ENCODE results near the gene NCBP3.
A peak's percentile ranks its signal among the peaks of the same experiment; 100 is the strongest.

The NCBP3 gene

DNA sequence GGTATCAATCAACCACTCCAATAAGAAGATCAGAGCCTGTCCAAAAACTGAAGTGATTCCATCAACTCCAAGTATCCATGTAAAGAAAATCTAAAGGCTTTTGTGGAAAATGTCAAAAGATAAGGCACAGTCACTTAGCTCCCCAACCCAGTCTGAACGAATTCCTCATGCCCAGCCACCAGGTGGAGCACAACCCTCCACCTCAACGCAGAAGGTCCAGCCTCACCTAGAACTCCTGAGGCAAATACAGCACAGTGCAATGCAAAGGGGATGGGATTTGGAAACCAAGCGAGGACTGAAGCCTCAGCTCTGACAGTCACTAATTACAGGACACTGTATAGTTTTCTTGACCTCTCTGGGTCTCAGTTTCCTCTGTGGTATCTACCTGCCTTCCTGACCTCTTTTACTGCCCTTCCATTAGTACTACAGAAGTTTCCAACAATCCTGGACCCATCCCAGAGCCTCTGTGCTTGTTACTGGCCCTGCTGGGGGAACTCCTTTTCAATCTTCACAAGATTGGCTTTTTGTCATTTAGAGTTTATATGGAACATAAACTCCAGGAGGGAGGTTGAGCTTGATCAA is 2.0 kb downstream of the NCBP3 start:
- TF ChIP-seq BCL11A (tag by site-specific recombination; IDR thresholded peaks at IDR 0.05; ENCODE audit: low read depth), result no peak
- TF ChIP-seq ZNF114 (tag by site-specific recombination; IDR thresholded peaks at IDR 0.05), result no peak
- TF ChIP-seq ZNF707 (tag by site-specific recombination; IDR thresholded peaks at IDR 0.05), result no peak
- no peak for TF ChIP-seq ZNF776 (tag by site-specific recombination; IDR thresholded peaks at IDR 0.05; ENCODE audit: borderline replicate concordance)
- TF ChIP-seq CTCF (tag by site-specific recombination; IDR thresholded peaks at IDR 0.05), result peak; percentile 67
- TF ChIP-seq ZNF660 (tag by site-specific recombination; IDR thresholded peaks at IDR 0.05), result 0 out of 2 replicates have a peak, but pooled peaks have one; percentile 20
- peak; percentile 25; the same call in 1 of the 2 replicates for TF ChIP-seq ZNF654 (tag by site-specific recombination; IDR thresholded peaks at IDR 0.05; ENCODE audit: low read depth)
- TF ChIP-seq SETDB1 (IDR thresholded peaks at IDR 0.05; ENCODE audit: insufficient read length, low read length), result no peak
- H3K9me3 ChIP-seq (ENCODE audit: control insufficient read depth, insufficient read depth, low read depth, low read length), result no peaks in the 10 kb centered on the region
- no peak overlapping the region for H3K4me3 ChIP-seq (ENCODE audit: low read depth, low read length)
- ChIA-PET POLR2A (interaction anchor here (0.6 to 1.4 kb wide), 5 partner anchors 32 to 120 kb away, joined by 3 to 4 read pairs (median 3); partner anchors contain the start of gene CAMKK1), CTCF (interaction anchor here (0.5 to 7.0 kb wide), 35 partner anchors 7 to 847 kb away, joined by 3 to 120 read pairs (median 4); partner anchors contain the start of gene P2RX1)
- H3K27ac ChIP-seq (ENCODE audit: extremely low read depth, low read depth, low read length), result no peak overlapping the region; the same call in 1 of the 2 replicates
- peaks cover 43 to 52% of the 10 kb centered on the region in 2 experiments for H3K36me3 ChIP-seq (ENCODE audit: control insufficient read depth in 2 of 2, insufficient read depth in 1 of 2, low read length in 2 of 2)
- H3K4me1 ChIP-seq (ENCODE audit: control insufficient read depth, insufficient read depth, low read length), result peaks cover 6% of the 10 kb centered on the region

DNA sequence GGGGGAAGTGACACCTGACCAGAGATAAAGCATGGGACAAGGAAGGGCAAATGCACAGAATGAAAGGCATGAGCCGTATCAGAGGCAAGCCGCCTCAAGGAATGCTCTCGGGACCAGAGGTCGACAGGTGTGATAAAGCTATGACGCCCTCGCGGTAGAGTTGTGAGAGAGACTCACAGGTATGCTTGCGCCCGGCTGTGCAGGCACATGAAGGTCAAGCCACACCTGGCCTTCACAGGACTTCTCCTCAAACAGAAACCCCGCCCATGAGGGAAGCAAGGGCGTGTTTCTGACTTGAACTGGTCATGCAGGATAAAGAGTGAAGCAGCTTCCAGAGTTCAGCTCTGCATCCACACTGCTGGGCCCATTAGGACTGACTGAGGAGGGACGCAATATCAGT is 7.8 kb downstream of the NCBP3 start:
- H3K4me3 ChIP-seq (ENCODE audit: low read depth, low read length), result no peak overlapping the region
- ChIA-PET CTCF (interaction anchor here (0.6 to 6.7 kb wide), 7 partner anchors 11 to 103 kb away, joined by 3 to 57 read pairs (median 3); no protein-coding TSS in a partner anchor), POLR2A (no interaction called here)

DNA sequence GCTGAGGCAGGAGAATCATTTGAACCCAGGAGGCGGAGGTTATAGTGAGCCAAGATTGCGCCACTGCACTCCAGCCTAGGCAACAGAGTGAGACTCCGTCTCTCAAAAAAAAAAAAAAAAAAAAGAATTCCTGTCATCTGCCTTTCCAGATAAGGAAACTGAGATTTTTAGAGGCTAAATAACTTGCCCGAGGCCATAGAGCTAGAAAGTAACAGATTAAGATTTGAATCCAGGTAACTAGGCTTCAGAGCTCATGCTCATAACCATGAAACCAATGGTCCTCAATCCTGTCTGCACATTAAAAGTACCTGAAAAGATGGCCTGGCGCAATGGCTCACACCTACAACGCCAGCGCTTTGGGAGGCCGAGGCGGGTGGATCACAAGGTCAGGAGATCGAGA is 9.5 kb downstream of the NCBP3 start:
- CTCF ChIA-PET, result interaction anchor here (0.6 to 6.7 kb wide), 4 partner anchors 9 to 100 kb away, joined by 3 to 57 read pairs (median 19); partner anchors contain the start of gene NCBP3
- no peak for TF ChIP-seq ZBTB11 (tag by site-specific recombination; conservative IDR thresholded peaks at IDR 0.05; ENCODE audit: low read depth)
- no peak for TF ChIP-seq ZNF133 (tag by site-specific recombination; IDR thresholded peaks at IDR 0.05)
- no peak for TF ChIP-seq ZNF48 (tag by site-specific recombination; IDR thresholded peaks at IDR 0.05)
- no peak for TF ChIP-seq ZFP37 (tag by site-specific recombination; IDR thresholded peaks at IDR 0.05)
- no peak for TF ChIP-seq ZNF404 (tag by site-specific recombination; IDR thresholded peaks at IDR 0.05)
- TF ChIP-seq SP2 (tag by site-specific recombination; IDR thresholded peaks at IDR 0.05), result no peak
- no peak for TF ChIP-seq ZNF670 (tag by site-specific recombination; IDR thresholded peaks at IDR 0.05; ENCODE audit: low read depth)
- no peak for TF ChIP-seq ZNF23 (tag by site-specific recombination; IDR thresholded peaks at IDR 0.05; ENCODE audit: borderline replicate concordance)
- no peak for TF ChIP-seq ZNF521 (tag by site-specific recombination; IDR thresholded peaks at IDR 0.05)
- TF ChIP-seq ZNF140 (tag by site-specific recombination; IDR thresholded peaks at IDR 0.05), result no peak
- no peak for TF ChIP-seq ZBTB8A (tag by site-specific recombination; IDR thresholded peaks at IDR 0.05)

More for the DNA sequence above, 7.8 kb downstream of the NCBP3 start:
- no peaks in the 10 kb centered on the region for H3K4me1 ChIP-seq (ENCODE audit: control insufficient read depth, insufficient read depth, low read length)
- peaks cover 68 to 92% of the 10 kb centered on the region in 2 experiments for H3K36me3 ChIP-seq (ENCODE audit: control insufficient read depth in 2 of 2, insufficient read depth in 1 of 2, low read length in 2 of 2)
- no peaks in the 10 kb centered on the region for H3K9me3 ChIP-seq (ENCODE audit: control insufficient read depth, insufficient read depth, low read depth, low read length)
- TF ChIP-seq, protein P1, sequence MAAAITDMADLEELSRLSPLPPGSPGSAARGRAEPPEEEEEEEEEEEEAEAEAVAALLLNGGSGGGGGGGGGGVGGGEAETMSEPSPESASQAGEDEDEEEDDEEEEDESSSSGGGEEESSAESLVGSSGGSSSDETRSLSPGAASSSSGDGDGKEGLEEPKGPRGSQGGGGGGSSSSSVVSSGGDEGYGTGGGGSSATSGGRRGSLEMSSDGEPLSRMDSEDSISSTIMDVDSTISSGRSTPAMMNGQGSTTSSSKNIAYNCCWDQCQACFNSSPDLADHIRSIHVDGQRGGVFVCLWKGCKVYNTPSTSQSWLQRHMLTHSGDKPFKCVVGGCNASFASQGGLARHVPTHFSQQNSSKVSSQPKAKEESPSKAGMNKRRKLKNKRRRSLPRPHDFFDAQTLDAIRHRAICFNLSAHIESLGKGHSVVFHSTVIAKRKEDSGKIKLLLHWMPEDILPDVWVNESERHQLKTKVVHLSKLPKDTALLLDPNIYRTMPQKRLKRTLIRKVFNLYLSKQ (tag by site-specific recombination; IDR thresholded peaks at IDR 0.05; ENCODE audit: borderline replicate concordance), result no peak
- TF ChIP-seq ZNF19 (tag by site-specific recombination; IDR thresholded peaks at IDR 0.05; ENCODE audit: low read depth) (no peak), SCRT2 (tag by site-specific recombination; IDR thresholded peaks at IDR 0.05) (peak; percentile 39; the same call in 1 of the 2 replicates), ZNF350 (tag by site-specific recombination; IDR thresholded peaks at IDR 0.05) (no peak), WT1 (tag by site-specific recombination; IDR thresholded peaks at IDR 0.05) (no peak)
- H3K27ac ChIP-seq (ENCODE audit: extremely low read depth, low read depth, low read length), result no peak overlapping the region

More for the DNA sequence above, 9.5 kb downstream of the NCBP3 start:
- H3K36me3 ChIP-seq (ENCODE audit: control insufficient read depth in 2 of 2, insufficient read depth in 1 of 2, low read length in 2 of 2), result peaks cover 57 to 80% of the 10 kb centered on the region in 2 experiments
- H3K27ac ChIP-seq (ENCODE audit: extremely low read depth, low read depth, low read length), result no peak overlapping the region
- POLR2A ChIA-PET, result interaction anchor here (0.7 kb wide), 1 partner anchor 64 kb away, joined by 6 read pairs; no protein-coding TSS in a partner anchor
- no peaks in the 10 kb centered on the region for H3K9me3 ChIP-seq (ENCODE audit: control insufficient read depth, insufficient read depth, low read depth, low read length)
- no peaks in the 10 kb centered on the region for H3K4me1 ChIP-seq (ENCODE audit: control insufficient read depth, insufficient read depth, low read length)
- H3K4me3 ChIP-seq (ENCODE audit: low read depth, low read length), result no peak overlapping the region

Data from HEK293 (cell line).